ENCODE results near the gene DIRAS1. TPM values are rescaled to one million over a fixed set of nuclear protein-coding genes. Genes with fewer than 3 reads are reported as not detected.
A peak's percentile ranks its signal among the peaks of the same experiment; 100 is the strongest.

The DIRAS1 gene
- total and polyA plus RNA-seq, 2 of the 4 experiments (the other 2 are of a cell fraction): 1.4 to 10.3 TPM

DNA sequence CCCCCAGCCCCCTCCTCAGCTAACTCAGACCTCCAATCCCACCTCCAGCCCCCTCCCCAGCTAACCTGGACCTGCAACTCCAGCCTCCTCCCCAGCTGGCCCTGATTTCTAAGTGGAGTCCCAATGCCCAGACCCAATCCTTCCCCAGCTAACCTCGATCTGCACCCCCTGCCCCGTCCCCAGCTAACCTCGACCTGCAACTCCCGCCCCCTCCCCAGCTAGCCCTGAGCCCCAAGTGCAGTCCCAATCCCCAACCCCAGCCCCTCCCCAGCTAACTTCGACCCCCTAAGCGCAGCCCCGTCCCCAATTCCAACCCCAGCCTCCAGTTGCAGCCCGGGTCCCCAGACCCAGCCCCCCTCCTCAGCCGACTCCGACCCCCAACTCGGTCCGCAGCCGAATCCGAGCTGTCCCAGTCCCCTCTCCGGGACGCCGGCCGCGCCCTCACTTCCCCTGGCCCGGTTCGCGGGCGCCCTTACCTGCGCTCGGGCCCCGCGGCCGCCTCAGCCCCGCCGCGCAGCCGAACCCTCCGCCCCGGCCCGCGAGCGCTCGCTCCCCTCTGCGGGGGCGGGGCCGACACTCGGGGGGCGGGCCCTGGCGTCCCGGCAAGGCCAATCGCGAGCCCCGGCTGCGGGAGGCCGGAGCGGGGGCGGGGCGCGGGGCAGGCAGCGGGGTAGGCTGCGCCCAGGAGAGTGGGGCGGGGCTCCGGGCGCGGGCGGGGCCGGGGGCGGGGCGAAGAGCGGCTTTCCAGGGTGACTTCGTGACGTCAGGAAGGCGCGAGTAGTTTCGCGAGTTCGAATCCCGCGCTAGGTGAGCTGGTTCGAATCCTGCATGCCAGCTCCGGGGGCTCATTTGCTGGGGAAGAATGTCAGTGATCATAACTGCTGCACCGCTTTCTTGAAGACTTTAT is 18.7 kb downstream of the DIRAS1 start, which contains the start of gene GNG7:
TSS of gene GNG7 (minus strand) at position 525 of the 907 bp plus-strand sequence. CDS start 182,006 bp downstream, outside the sequence.
- H2AK9ac ChIP-seq (replicated peaks; ENCODE audit: low read depth, low read length, poor library complexity): no peak within 1 kb of the TSS
- no peaks in the 10 kb centered on the region for H3K9me3 ChIP-seq (ENCODE audit: control insufficient read depth, insufficient read depth, low read length)
- H3K9me1 ChIP-seq (ENCODE audit: insufficient read depth, low read length): no peaks in the 10 kb centered on the region
- no peak within 1 kb of the TSS for H2BK120ac ChIP-seq (ENCODE audit: low read depth, low read length)
- no peak within 1 kb of the TSS for H3K27ac ChIP-seq (ENCODE audit: insufficient read depth, low read length)
- H2BK5ac ChIP-seq (ENCODE audit: low read depth, low read length, poor library complexity, severe bottlenecking): no peak within 1 kb of the TSS
- in situ Hi-C loops (cut with MboI; ENCODE audit: low sequenced_read_pairs): no loop called here
- H3K4me3 ChIP-seq (ENCODE audit: insufficient read depth, low read depth, low read length): peak within 1 kb of the TSS; percentile 51
- BruUV-seq (replicated peaks): no TSS peak
- H3K18ac ChIP-seq (ENCODE audit: low read depth, low read length): no peak within 1 kb of the TSS
- no peaks in the 10 kb centered on the region for H3K4me1 ChIP-seq (ENCODE audit: control insufficient read depth, insufficient read depth, low read length)
- 0 out of 2 replicates have a peak within 1 kb of the TSS, but pooled peaks have one; percentile 38 for H3K23ac ChIP-seq (ENCODE audit: low read depth, low read length)
- no peak for TF ChIP-seq RAD21 (IDR thresholded peaks at IDR 0.05; ENCODE audit: low read length)
- TF ChIP-seq MAZ (IDR thresholded peaks at IDR 0.05; ENCODE audit: borderline replicate concordance, low read depth, low read length): peak; percentile 62; the same call in 1 of the 2 replicates
- H3K79me1 ChIP-seq (ENCODE audit: low read depth in 1 of 2, low read length in 2 of 2): no peaks in the 10 kb centered on the region
- peak within 1 kb of the TSS; percentile 88 for H2AFZ ChIP-seq (replicated peaks; ENCODE audit: low read length, poor library complexity)
- H3K36me3 ChIP-seq (ENCODE audit: control insufficient read depth, insufficient read depth, low read length): no peaks in the 10 kb centered on the region
- H4K20me1 ChIP-seq (ENCODE audit: insufficient read depth, low read length): no peaks in the 10 kb centered on the region; the same call in 1 of the 2 replicates
- no peak within 1 kb of the TSS for H4K5ac ChIP-seq (ENCODE audit: low read depth, low read length)
- no peak within 1 kb of the TSS for H4K8ac ChIP-seq (ENCODE audit: low read depth in 2 of 2, low read length in 2 of 2)
- H3K4me2 ChIP-seq (ENCODE audit: low read depth, low read length): peak within 1 kb of the TSS; percentile 78
- peaks cover 38% of the 10 kb centered on the region for H3K27me3 ChIP-seq (ENCODE audit: control insufficient read depth, insufficient read depth, low read length)
- H3K4ac ChIP-seq (ENCODE audit: low read depth, low read length): no peak within 1 kb of the TSS
- no peak within 1 kb of the TSS for H3K56ac ChIP-seq (ENCODE audit: extremely low read depth, insufficient read depth, low read length)
- POLR2A ChIA-PET (ENCODE audit: unreplicated experiment): interaction anchor here (0.6 kb wide), 1 partner anchor 18 kb away, joined by 13 read pairs; no protein-coding TSS in a partner anchor
- H2AK5ac ChIP-seq (ENCODE audit: low read depth, low read length): no peak within 1 kb of the TSS
- DNase-seq (peak; percentile 61), ATAC-seq (ENCODE audit: low read depth) (peak; percentile 100)
- intact Hi-C loops (cut with micrococcal nuclease): no loop called here
- no peak within 1 kb of the TSS for H3K14ac ChIP-seq (replicated peaks; ENCODE audit: low read depth, low read length)
- CTCF ChIA-PET: no interaction called here
- H3K9ac ChIP-seq (ENCODE audit: low read depth, low read length): no peak within 1 kb of the TSS; the same call in 1 of the 2 replicates
- no peak within 1 kb of the TSS for H2BK15ac ChIP-seq (ENCODE audit: low read depth, low read length)
- dilution Hi-C loops (cut with HindIII; ENCODE audit: low sequenced_read_pairs, unreplicated experiment): no loop called here
- H4K91ac ChIP-seq (ENCODE audit: insufficient read depth, low read depth, low read length): no peak within 1 kb of the TSS
- 4% methylated on average over 30 of the region's 77 CpGs; no CpG with 5 or more reads in 1 of the 2 experiments for WGBS, 2 experiments (ENCODE audit: extremely low coverage in 2 of 2, insufficient read length in 1 of 2)
- no peak within 1 kb of the TSS for H2BK20ac ChIP-seq (ENCODE audit: low read depth, low read length)
